Umbilical cord (tissue), 2 donors: ENCODE results near the gene SLC9A9. TPM values are rescaled to one million over a fixed set of nuclear protein-coding genes. Genes with fewer than 3 reads are reported as not detected.
A peak's percentile ranks its signal among the peaks of the same experiment; 100 is the strongest.
"Not testable (repeated sequence)": the region's sequence is repeated elsewhere in the genome, so short reads cannot be mapped to it uniquely, and the experiment has no call there.

Source experiments
- DNase-seq: peaks from one replicate; pipeline ENCODE4 v3.0.0-alpha.2; 2015; ENCODE audit warnings: low spot score
- total RNA-seq: library from RNA; depleted of rRNA; stranded (reverse); fragments of >200 nt; gene quantifications from one replicate; pipeline ENCODE4 v1.2.3, GENCODE V29; 2014; ENCODE audit warnings: low replicate concordance; ENCODE audit not compliant: insufficient read depth

SLC9A9 gene
- total RNA-seq, 1 donor from 2014 or later: 43.6 TPM

GRCh38 chr3:143291836-143292447 lies 556.3 kb downstream of the SLC9A9 start:
- no peak for DNase-seq

GRCh38 chr3:143288944-143289343 lies 559.3 kb downstream of the SLC9A9 start:
- DNase-seq: no peak

- DNase-seq: no peak
Measured at GRCh38 chr3:143287403-143287802, 560.9 kb downstream of the SLC9A9 start.

GRCh38 chr3:143286392-143287010 lies 561.8 kb downstream of the SLC9A9 start:
- no peak for DNase-seq

GRCh38 chr3:143283432-143284128 lies 564.7 kb downstream of the SLC9A9 start:
- no peak for DNase-seq

- DNase-seq: no peak
Measured at GRCh38 chr3:143280984-143281383, 567.3 kb downstream of the SLC9A9 start.

GRCh38 chr3:143279567-143279966 lies 568.7 kb downstream of the SLC9A9 start:
- DNase-seq: not testable (repeated sequence)

GRCh38 chr3:143278721-143279120 lies 569.5 kb downstream of the SLC9A9 start:
- no peak for DNase-seq

GRCh38 chr3:143277531-143277930 lies 570.7 kb downstream of the SLC9A9 start:
- no peak for DNase-seq

GRCh38 chr3:143276592-143276991 lies 571.7 kb downstream of the SLC9A9 start:
- no peak for DNase-seq

- DNase-seq: no peak
Measured at GRCh38 chr3:143273975-143274690, 574.1 kb downstream of the SLC9A9 start.

- DNase-seq: peak; percentile 35
Measured at GRCh38 chr3:143271136-143271535, 577.1 kb downstream of the SLC9A9 start.

GRCh38 chr3:143269741-143270140 lies 578.5 kb downstream of the SLC9A9 start:
- no peak for DNase-seq

- no peak for DNase-seq
Measured at GRCh38 chr3:143267989-143268388, 580.3 kb downstream of the SLC9A9 start.

GRCh38 chr3:143266927-143267326 lies 581.3 kb downstream of the SLC9A9 start:
- no peak for DNase-seq

- DNase-seq: peak; percentile 47
Measured at GRCh38 chr3:143266511-143266910, 581.8 kb downstream of the SLC9A9 start.

- DNase-seq: no peak
Measured at GRCh38 chr3:143265501-143266070, 582.7 kb downstream of the SLC9A9 start.

GRCh38 chr3:143263852-143264513 lies 584.3 kb downstream of the SLC9A9 start:
- DNase-seq: no peak

GRCh38 chr3:143261848-143262247 lies 586.4 kb downstream of the SLC9A9 start:
- DNase-seq: no peak

GRCh38 chr3:143258692-143259091 lies 589.6 kb downstream of the SLC9A9 start:
- DNase-seq: no peak

- DNase-seq: no peak
Measured at GRCh38 chr3:143256416-143256815, 591.9 kb downstream of the SLC9A9 start.
